Hepatocyte (in vitro differentiated cells): ENCODE data around the gene HDAC3. TPM values are rescaled to one million over a fixed set of nuclear protein-coding genes. Genes with fewer than 3 reads are reported as not detected.

Experiments
- DNase-seq: peaks from one replicate; pipeline ENCODE4 v3.0.0-alpha.2; 2016; ENCODE audit warnings: low spot score
- H2AFZ ChIP-seq: fragments of 200-600 bp; sonication (generic); 2 replicates; pipeline ENCODE4 v1.6.0; 2016; ENCODE audit warnings: antibody characterized with exemption, mild to moderate bottlenecking
- H3K27ac ChIP-seq: fragments of 200-600 bp; sonication (generic); 2 replicates; pipeline ENCODE4 v1.5.1; 2016; ENCODE audit warnings: mild to moderate bottlenecking
- H3K27me3 ChIP-seq: fragments of 200-600 bp; sonication (generic); 2 replicates; pipeline ENCODE4 v1.6.1; 2016
- H3K36me3 ChIP-seq: fragments of 200-600 bp; sonication (generic); replicated peaks from 2 replicates; pipeline ENCODE4 v1.5.1; 2016; ENCODE audit warnings: low read depth; ENCODE audit not compliant: insufficient read depth
- H3K4me1 ChIP-seq: fragments of 200-600 bp; sonication (generic); 2 replicates; pipeline ENCODE4 v1.5.1; 2016; ENCODE audit warnings: mild to moderate bottlenecking, moderate library complexity; ENCODE audit not compliant: insufficient read depth
- H3K4me2 ChIP-seq: fragments of 200-600 bp; sonication (generic); 2 replicates; pipeline ENCODE4 v1.6.0; 2016
- H3K4me3 ChIP-seq: fragments of 200-600 bp; sonication (generic); 2 replicates; pipeline ENCODE4 v1.5.1; 2016; ENCODE audit warnings: mild to moderate bottlenecking
- H3K79me2 ChIP-seq: fragments of 200-600 bp; sonication (generic); 2 replicates; pipeline ENCODE4 v1.6.0; 2017; ENCODE audit warnings: mild to moderate bottlenecking
- H3K9me2 ChIP-seq: fragments of 200-600 bp; sonication (generic); replicated peaks from 2 replicates; pipeline ENCODE4 v1.6.0; 2017; ENCODE audit warnings: mild to moderate bottlenecking; ENCODE audit not compliant: insufficient read depth
- H3K9me3 ChIP-seq: fragments of 200-600 bp; sonication (generic); 2 replicates; pipeline ENCODE4 v1.5.1; 2016; ENCODE audit warnings: low read depth, mild to moderate bottlenecking
- H4K20me1 ChIP-seq: fragments of 200-600 bp; sonication (generic); 2 replicates; pipeline ENCODE4 v1.6.0; 2016; ENCODE audit warnings: mild to moderate bottlenecking; ENCODE audit not compliant: insufficient read depth, poor library complexity, severe bottlenecking
- EZH2 ChIP-seq: fragments of 200-600 bp; sonication (generic); IDR thresholded peaks from 2 replicates; pipeline ENCODE4 v1.6.1; 2016; ENCODE audit warnings: antibody characterized with exemption, mild to moderate bottlenecking, borderline replicate concordance
- EZH2phosphoT487 ChIP-seq: fragments of 200-600 bp; sonication (generic); IDR thresholded peaks from one replicate; pipeline ENCODE4 v1.6.1; 2018; ENCODE audit warnings: antibody characterized with exemption, mild to moderate bottlenecking, low read depth, moderate library complexity; ENCODE audit not compliant: unreplicated experiment, severe bottlenecking
- WGBS: methylation state at CpG from one replicate; pipeline ENCODE4 v1.1.6; 2016; ENCODE audit warnings: low lambda C conversion rate; ENCODE audit errors: missing lambda C conversion rate; 5-methylcytosine and 5-hydroxymethylcytosine counted together
- polyA plus RNA-seq: library from polyadenylated mRNA; unstranded; fragments of >200 nt; fragmentation: Nextera tagmentation; extraction: Ambion mirVana; gene quantifications from 2 replicates; pipeline ENCODE4 v1.2.1, GENCODE V29; 2016
- total RNA-seq: library from RNA; depleted of rRNA; stranded (reverse); fragments of >200 nt; gene quantifications from 2 replicates; pipeline ENCODE4 v1.2.3, GENCODE V29; 2014
- TF ChIP-seq, protein P1 (sequence below): fragments of 200-600 bp; sonication (generic); IDR thresholded peaks from 2 replicates; pipeline ENCODE4 v1.5.1; 2016; ENCODE audit warnings: antibody characterized with exemption, mild to moderate bottlenecking; ENCODE audit not compliant: poor library complexity

Gene HDAC3
- total and polyA plus RNA-seq, 2 experiments from 2014 or later: 50.1 to 74.0 TPM

DNA sequence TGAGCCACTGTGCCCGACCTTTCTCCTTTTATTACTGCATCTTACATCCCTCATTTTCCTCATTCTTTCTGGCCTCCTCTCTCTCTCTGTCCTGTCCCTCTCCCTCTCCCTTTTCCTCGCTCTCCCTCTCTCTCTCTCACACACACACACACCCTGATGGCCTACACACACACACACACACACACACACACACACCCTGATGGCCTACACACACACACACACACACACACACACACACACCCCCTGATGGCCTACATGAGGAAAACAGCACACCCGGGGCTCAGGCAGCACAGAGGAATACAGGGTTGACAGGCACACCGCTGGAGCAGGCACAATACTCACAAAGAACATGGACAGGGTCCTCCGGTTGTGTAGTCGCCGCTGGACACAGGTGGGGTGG is 18.4 kb upstream of the HDAC3 start:
- H3K4me1 ChIP-seq: peaks cover 5% of the 10 kb centered on the region
- H3K4me3 ChIP-seq: no peak overlapping the region
- H4K20me1 ChIP-seq: no peaks in the 10 kb centered on the region
- no peak for DNase-seq
- no peak overlapping the region for H3K27ac ChIP-seq
- no peak for TF ChIP-seq EZH2
- no peak for TF ChIP-seq EZH2phosphoT487
- TF ChIP-seq, protein P1, sequence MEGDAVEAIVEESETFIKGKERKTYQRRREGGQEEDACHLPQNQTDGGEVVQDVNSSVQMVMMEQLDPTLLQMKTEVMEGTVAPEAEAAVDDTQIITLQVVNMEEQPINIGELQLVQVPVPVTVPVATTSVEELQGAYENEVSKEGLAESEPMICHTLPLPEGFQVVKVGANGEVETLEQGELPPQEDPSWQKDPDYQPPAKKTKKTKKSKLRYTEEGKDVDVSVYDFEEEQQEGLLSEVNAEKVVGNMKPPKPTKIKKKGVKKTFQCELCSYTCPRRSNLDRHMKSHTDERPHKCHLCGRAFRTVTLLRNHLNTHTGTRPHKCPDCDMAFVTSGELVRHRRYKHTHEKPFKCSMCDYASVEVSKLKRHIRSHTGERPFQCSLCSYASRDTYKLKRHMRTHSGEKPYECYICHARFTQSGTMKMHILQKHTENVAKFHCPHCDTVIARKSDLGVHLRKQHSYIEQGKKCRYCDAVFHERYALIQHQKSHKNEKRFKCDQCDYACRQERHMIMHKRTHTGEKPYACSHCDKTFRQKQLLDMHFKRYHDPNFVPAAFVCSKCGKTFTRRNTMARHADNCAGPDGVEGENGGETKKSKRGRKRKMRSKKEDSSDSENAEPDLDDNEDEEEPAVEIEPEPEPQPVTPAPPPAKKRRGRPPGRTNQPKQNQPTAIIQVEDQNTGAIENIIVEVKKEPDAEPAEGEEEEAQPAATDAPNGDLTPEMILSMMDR: no peak
- H3K79me2 ChIP-seq: no peaks in the 10 kb centered on the region
- no peaks in the 10 kb centered on the region for H3K36me3 ChIP-seq
- H3K9me3 ChIP-seq: no peaks in the 10 kb centered on the region
- H3K4me2 ChIP-seq: no peak overlapping the region
- 89% methylated on average over 7 of the region's 7 CpGs for WGBS
- no peaks in the 10 kb centered on the region for H3K9me2 ChIP-seq
- H3K27me3 ChIP-seq: no peaks in the 10 kb centered on the region
- H2AFZ ChIP-seq: no peak overlapping the region

DNA sequence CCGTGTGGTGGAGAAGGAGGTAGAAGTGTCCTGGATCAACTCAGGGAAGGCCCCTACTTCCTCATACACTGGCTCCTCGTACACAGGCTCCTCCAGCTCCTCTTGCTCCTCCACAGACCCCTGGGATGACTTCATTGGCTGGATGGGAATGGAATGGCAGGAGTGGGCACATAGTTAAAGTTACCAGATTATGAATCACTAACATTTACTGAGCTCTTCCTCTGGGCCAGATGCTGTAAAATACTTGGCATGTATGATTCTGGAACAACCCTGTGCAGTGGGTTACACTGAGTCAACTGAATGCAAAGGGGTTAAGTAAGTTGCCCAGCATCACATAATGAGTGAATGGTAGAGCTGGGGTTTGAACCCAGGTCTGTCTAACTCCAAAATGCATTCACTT is 17.6 kb upstream of the HDAC3 start:
- H3K4me3 ChIP-seq: no peak overlapping the region
- H3K27me3 ChIP-seq: no peaks in the 10 kb centered on the region
- H4K20me1 ChIP-seq: no peaks in the 10 kb centered on the region
- no peak overlapping the region for H2AFZ ChIP-seq
- no peaks in the 10 kb centered on the region for H3K9me3 ChIP-seq
- H3K36me3 ChIP-seq: no peaks in the 10 kb centered on the region
- no peak overlapping the region for H3K4me2 ChIP-seq
- no peak for DNase-seq
- TF ChIP-seq EZH2phosphoT487 (no peak), EZH2 (no peak)
- TF ChIP-seq, protein P1: no peak
- no peaks in the 10 kb centered on the region for H3K9me2 ChIP-seq
- WGBS: 83% methylated on average over 2 of the region's 2 CpGs
- H3K79me2 ChIP-seq: no peaks in the 10 kb centered on the region
- no peak overlapping the region for H3K27ac ChIP-seq
- H3K4me1 ChIP-seq: peaks cover 5% of the 10 kb centered on the region

- Histone ChIP-seq H3K36me3 (no peaks in the 10 kb centered on the region), H4K20me1 (no peaks in the 10 kb centered on the region), H3K27ac (no peak overlapping the region), H3K27me3 (no peaks in the 10 kb centered on the region), H3K79me2 (no peaks in the 10 kb centered on the region), H3K4me3 (peak overlapping the region; percentile 70), H2AFZ (peak overlapping the region; percentile 87), H3K9me2 (no peaks in the 10 kb centered on the region), H3K4me1 (peaks cover 5% of the 10 kb centered on the region), H3K9me3 (no peaks in the 10 kb centered on the region), H3K4me2 (peak overlapping the region; percentile 88)
- DNase-seq: no peak
- 60% methylated on average over 9 of the region's 9 CpGs for WGBS
- TF ChIP-seq EZH2phosphoT487 (no peak), EZH2 (no peak)
- TF ChIP-seq, protein P1: no peak
These were observed 15.1 kb upstream of the HDAC3 start for GRCh38 chr5:141651728-141652105.
